SJCRH30 (cell line): Measurements from ENCODE around the gene SCN8A. TPM values are rescaled to one million over a fixed set of nuclear protein-coding genes. Genes with fewer than 3 reads are reported as not detected.

ENCODE experiments used
- DNase-seq, 2 experiments: peaks; one replicate each; pipeline ENCODE4 v3.0.0-alpha.2; 2015 to 2020
- H3K27ac ChIP-seq: fragments of 250-450 bp; sonication (Bioruptor Pico); 2 replicates; pipeline ENCODE4 v1.5.1; 2020; ENCODE audit warnings: mild to moderate bottlenecking, moderate library complexity
- H3K27me3 ChIP-seq: fragments of 250-450 bp; sonication (Bioruptor Pico); 2 replicates; pipeline ENCODE4 v1.5.1; 2020; ENCODE audit warnings: mild to moderate bottlenecking, moderate library complexity
- H3K36me3 ChIP-seq: fragments of 250-450 bp; sonication (Bioruptor Pico); 2 replicates; pipeline ENCODE4 v1.5.1; 2020; ENCODE audit warnings: mild to moderate bottlenecking, moderate library complexity
- H3K4me1 ChIP-seq: fragments of 250-450 bp; sonication (Bioruptor Pico); 2 replicates; pipeline ENCODE4 v1.5.1; 2020; ENCODE audit warnings: mild to moderate bottlenecking, moderate library complexity
- H3K4me3 ChIP-seq: fragments of 250-450 bp; sonication (Bioruptor Pico); 2 replicates; pipeline ENCODE4 v1.5.1; 2020; ENCODE audit warnings: mild to moderate bottlenecking, moderate library complexity
- H3K9me3 ChIP-seq: fragments of 250-450 bp; sonication (Bioruptor Pico); replicated peaks from 2 replicates; pipeline ENCODE4 v1.5.1; 2020; ENCODE audit warnings: mild to moderate bottlenecking, moderate library complexity
- total RNA-seq: library from RNA; depleted of rRNA; stranded (reverse); fragments of >200 nt; shearing (Covaris generic); gene quantifications from 2 replicates; pipeline ENCODE4 v1.2.3, GENCODE V29; 2014

SCN8A gene
- total RNA-seq, 1 experiment from 2014 or later = 0.67 TPM

GRCh38 chr12:51694146-51694545 lies 103.1 kb downstream of the SCN8A start:
- DNase-seq = no peak
- Histone ChIP-seq H3K27me3 (peaks cover 5% of the 10 kb centered on the region; the same call in 1 of the 2 replicates), H3K4me3 (no peak overlapping the region), H3K9me3 (no peaks in the 10 kb centered on the region), H3K4me1 (no peaks in the 10 kb centered on the region), H3K36me3 (no peaks in the 10 kb centered on the region), H3K27ac (no peak overlapping the region)

- Histone ChIP-seq H3K9me3 (no peaks in the 10 kb centered on the region), H3K4me1 (no peaks in the 10 kb centered on the region), H3K27me3 (peaks cover 5% of the 10 kb centered on the region; the same call in 1 of the 2 replicates), H3K4me3 (no peak overlapping the region), H3K36me3 (no peaks in the 10 kb centered on the region), H3K27ac (no peak overlapping the region)
- no peak for DNase-seq
These were observed 104.4 kb downstream of the SCN8A start for GRCh38 chr12:51695241-51696010.

- no peaks in the 10 kb centered on the region for H3K9me3 ChIP-seq
- H3K4me1 ChIP-seq = no peaks in the 10 kb centered on the region
- no peak overlapping the region for H3K4me3 ChIP-seq
- H3K27ac ChIP-seq = no peak overlapping the region
- no peak for DNase-seq
- H3K27me3 ChIP-seq = peaks cover 5% of the 10 kb centered on the region; the same call in 1 of the 2 replicates
- no peaks in the 10 kb centered on the region for H3K36me3 ChIP-seq
These were observed 108.2 kb downstream of the SCN8A start for GRCh38 chr12:51699219-51699618.

GRCh38 chr12:51700887-51701286 lies 109.9 kb downstream of the SCN8A start:
- Histone ChIP-seq H3K9me3 (no peaks in the 10 kb centered on the region), H3K4me3 (no peak overlapping the region), H3K27ac (no peak overlapping the region), H3K27me3 (peaks cover 5% of the 10 kb centered on the region; the same call in 1 of the 2 replicates), H3K36me3 (no peaks in the 10 kb centered on the region), H3K4me1 (no peaks in the 10 kb centered on the region)
- no peak for DNase-seq

GRCh38 chr12:51702587-51702986 lies 111.6 kb downstream of the SCN8A start:
- H3K27ac ChIP-seq = no peak overlapping the region
- H3K4me1 ChIP-seq = no peaks in the 10 kb centered on the region
- DNase-seq = no peak
- H3K4me3 ChIP-seq = no peak overlapping the region
- H3K27me3 ChIP-seq = peaks cover 5% of the 10 kb centered on the region; the same call in 1 of the 2 replicates
- no peaks in the 10 kb centered on the region for H3K9me3 ChIP-seq
- H3K36me3 ChIP-seq = no peaks in the 10 kb centered on the region

GRCh38 chr12:51705450-51705849 lies 114.4 kb downstream of the SCN8A start:
- Histone ChIP-seq H3K4me1 (no peaks in the 10 kb centered on the region), H3K27me3 (no peaks in the 10 kb centered on the region)
- DNase-seq = no peak

GRCh38 chr12:51706206-51706605 lies 115.2 kb downstream of the SCN8A start:
- Histone ChIP-seq H3K4me1 (no peaks in the 10 kb centered on the region), H3K27ac (no peak overlapping the region), H3K9me3 (no peaks in the 10 kb centered on the region), H3K27me3 (0 out of 2 replicates have a peak, but pooled peaks cover 2% of the 10 kb centered on the region), H3K36me3 (no peaks in the 10 kb centered on the region), H3K4me3 (no peak overlapping the region)
- no peak for DNase-seq

More at GRCh38 chr12:51705450-51705849, 114.4 kb downstream of the SCN8A start:
- no peak overlapping the region for H3K4me3 ChIP-seq
- H3K9me3 ChIP-seq = no peaks in the 10 kb centered on the region
- no peak overlapping the region for H3K27ac ChIP-seq
- no peaks in the 10 kb centered on the region for H3K36me3 ChIP-seq

- Histone ChIP-seq H3K4me3 (no peak overlapping the region), H3K9me3 (no peaks in the 10 kb centered on the region)
These were observed 123.6 kb downstream of the SCN8A start for GRCh38 chr12:51714666-51715065.

GRCh38 chr12:51717326-51717925 lies 126.4 kb downstream of the SCN8A start:
- DNase-seq = no peak
- Histone ChIP-seq H3K27ac (no peak overlapping the region), H3K36me3 (no peaks in the 10 kb centered on the region), H3K4me3 (no peak overlapping the region), H3K4me1 (no peaks in the 10 kb centered on the region), H3K9me3 (no peaks in the 10 kb centered on the region), H3K27me3 (no peaks in the 10 kb centered on the region)

More at GRCh38 chr12:51714666-51715065, 123.6 kb downstream of the SCN8A start:
- 0 out of 2 replicates have a peak, but pooled peaks cover 2% of the 10 kb centered on the region for H3K27me3 ChIP-seq
- H3K4me1 ChIP-seq = no peaks in the 10 kb centered on the region
- no peak overlapping the region for H3K27ac ChIP-seq
- no peaks in the 10 kb centered on the region for H3K36me3 ChIP-seq
- no peak for DNase-seq

- Histone ChIP-seq H3K36me3 (no peaks in the 10 kb centered on the region), H3K4me1 (no peaks in the 10 kb centered on the region), H3K9me3 (no peaks in the 10 kb centered on the region), H3K27me3 (no peaks in the 10 kb centered on the region; the same call in 1 of the 2 replicates), H3K4me3 (no peak overlapping the region), H3K27ac (no peak overlapping the region)
- no peak for DNase-seq
These were observed 130.4 kb downstream of the SCN8A start for GRCh38 chr12:51721282-51721940.

- Histone ChIP-seq H3K4me3 (no peak overlapping the region), H3K4me1 (no peaks in the 10 kb centered on the region)
- DNase-seq = no peak
These were observed 131.4 kb downstream of the SCN8A start for GRCh38 chr12:51722431-51722830.

GRCh38 chr12:51726161-51726560 lies 135.1 kb downstream of the SCN8A start:
- H3K4me1 ChIP-seq = no peaks in the 10 kb centered on the region
- H3K27me3 ChIP-seq = no peaks in the 10 kb centered on the region; the same call in 1 of the 2 replicates
- H3K9me3 ChIP-seq = no peaks in the 10 kb centered on the region
- no peak overlapping the region for H3K27ac ChIP-seq
- no peaks in the 10 kb centered on the region for H3K36me3 ChIP-seq
- no peak for DNase-seq
- H3K4me3 ChIP-seq = no peak overlapping the region

More at GRCh38 chr12:51722431-51722830, 131.4 kb downstream of the SCN8A start:
- no peak overlapping the region for H3K27ac ChIP-seq
- no peaks in the 10 kb centered on the region; the same call in 1 of the 2 replicates for H3K27me3 ChIP-seq
- H3K36me3 ChIP-seq = no peaks in the 10 kb centered on the region
- no peaks in the 10 kb centered on the region for H3K9me3 ChIP-seq

GRCh38 chr12:51726931-51727330 lies 135.9 kb downstream of the SCN8A start:
- Histone ChIP-seq H3K36me3 (no peaks in the 10 kb centered on the region), H3K9me3 (no peaks in the 10 kb centered on the region), H3K27ac (no peak overlapping the region), H3K27me3 (no peaks in the 10 kb centered on the region; the same call in 1 of the 2 replicates), H3K4me3 (no peak overlapping the region), H3K4me1 (no peaks in the 10 kb centered on the region)
- DNase-seq = no peak

- no peak overlapping the region for H3K4me3 ChIP-seq
- H3K9me3 ChIP-seq = no peaks in the 10 kb centered on the region
- no peak for DNase-seq
- H3K27ac ChIP-seq = no peak overlapping the region
- H3K4me1 ChIP-seq = no peaks in the 10 kb centered on the region
- H3K27me3 ChIP-seq = no peaks in the 10 kb centered on the region; the same call in none of the 2 replicates
- no peaks in the 10 kb centered on the region for H3K36me3 ChIP-seq
These were observed 138.3 kb downstream of the SCN8A start for GRCh38 chr12:51729331-51729730.

GRCh38 chr12:51730745-51731144 lies 139.7 kb downstream of the SCN8A start:
- no peak for DNase-seq
- Histone ChIP-seq H3K4me1 (no peaks in the 10 kb centered on the region), H3K9me3 (no peaks in the 10 kb centered on the region; the same call in 1 of the 2 replicates), H3K36me3 (no peaks in the 10 kb centered on the region), H3K27me3 (no peaks in the 10 kb centered on the region; the same call in none of the 2 replicates), H3K27ac (no peak overlapping the region), H3K4me3 (no peak overlapping the region)
